Parathyroid adenoma (tissue), 2 donors: ENCODE measurements around the gene DUSP2.

Source experiments
- H2AFZ ChIP-seq: fragments of 300-600 bp; sonication (generic); one replicate; pipeline ENCODE4 v1.7.0; 2017; ENCODE audit warnings: antibody characterized with exemption, mild to moderate bottlenecking
- H3K27ac ChIP-seq: fragments of 300-600 bp; sonication (generic); one replicate; pipeline ENCODE4 v1.7.0; 2017
- H3K27me3 ChIP-seq: fragments of 300-600 bp; sonication (generic); one replicate; pipeline ENCODE4 v1.7.0; 2017; ENCODE audit warnings: low read length; ENCODE audit not compliant: control insufficient read depth, insufficient read depth
- H3K36me3 ChIP-seq: fragments of 300-600 bp; sonication (generic); one replicate; pipeline ENCODE4 v1.7.0; 2017; ENCODE audit warnings: low read length; ENCODE audit not compliant: control insufficient read depth, insufficient read depth
- H3K4me1 ChIP-seq: fragments of 300-600 bp; sonication (generic); one replicate; pipeline ENCODE4 v1.7.0; 2017; ENCODE audit warnings: control low read depth
- H3K4me2 ChIP-seq: fragments of 300-600 bp; sonication (generic); one replicate; pipeline ENCODE4 v1.7.0; 2017; ENCODE audit warnings: low read length
- H3K4me3 ChIP-seq: fragments of 300-600 bp; sonication (generic); one replicate; pipeline ENCODE4 v1.7.0; 2017; ENCODE audit warnings: low read depth, low read length
- H3K79me2 ChIP-seq: fragments of 300-600 bp; sonication (generic); one replicate; pipeline ENCODE4 v1.7.0; 2017; ENCODE audit warnings: control low read depth
- H3K9ac ChIP-seq: fragments of 300-600 bp; sonication (generic); one replicate; pipeline ENCODE4 v1.7.0; 2017; ENCODE audit warnings: mild to moderate bottlenecking
- H3K9me3 ChIP-seq: fragments of 300-600 bp; sonication (generic); one replicate; pipeline ENCODE4 v1.7.0; 2017; ENCODE audit warnings: low read length; ENCODE audit not compliant: control insufficient read depth
- TF ChIP-seq, protein P1 (sequence below): fragments of 300-600 bp; sonication (generic); IDR thresholded peaks from one replicate; pipeline ENCODE4 v1.7.0; 2017; ENCODE audit warnings: antibody characterized with exemption, mild to moderate bottlenecking
- donor health status: primary hyperparathyroidism.

Gene DUSP2

DNA sequence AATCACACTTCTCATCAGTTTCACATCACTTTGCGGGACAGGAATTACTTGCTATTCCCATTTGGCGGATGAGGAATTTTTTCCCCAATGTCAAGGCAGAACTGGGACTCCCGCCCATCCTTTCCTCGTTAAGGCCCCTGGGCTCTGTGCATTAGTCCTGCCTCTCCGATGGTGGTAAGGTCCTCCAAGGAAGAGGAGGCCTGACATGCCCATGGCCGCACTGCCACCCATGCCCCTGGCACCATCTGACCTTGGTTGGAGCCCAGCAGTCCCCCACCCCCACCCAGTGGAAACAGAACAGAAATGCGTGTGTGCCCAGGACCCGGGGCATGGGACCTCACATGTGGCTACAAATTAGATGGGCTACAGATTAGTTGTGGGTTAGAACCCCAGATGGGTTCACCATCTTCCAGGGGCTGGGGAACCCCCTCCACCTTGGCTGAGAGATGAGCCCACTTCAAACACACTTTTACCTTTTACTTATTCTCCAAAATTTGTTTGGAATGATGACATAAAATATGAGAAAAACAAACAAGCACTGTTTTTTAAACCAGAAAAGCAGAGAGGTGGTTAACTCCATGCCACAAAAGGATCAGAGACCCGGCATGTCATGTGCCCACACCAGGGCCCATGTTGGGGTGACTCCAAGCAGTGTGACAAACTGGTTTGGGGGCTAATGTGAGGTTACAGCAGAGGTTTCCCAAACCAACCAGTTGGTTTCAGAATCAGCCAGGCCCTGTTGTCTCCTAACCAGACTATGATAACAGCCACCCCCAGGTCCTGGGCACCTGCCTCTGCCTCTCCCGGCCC, 11.0 kb upstream of the DUSP2 start:
- TF ChIP-seq, protein P1, sequence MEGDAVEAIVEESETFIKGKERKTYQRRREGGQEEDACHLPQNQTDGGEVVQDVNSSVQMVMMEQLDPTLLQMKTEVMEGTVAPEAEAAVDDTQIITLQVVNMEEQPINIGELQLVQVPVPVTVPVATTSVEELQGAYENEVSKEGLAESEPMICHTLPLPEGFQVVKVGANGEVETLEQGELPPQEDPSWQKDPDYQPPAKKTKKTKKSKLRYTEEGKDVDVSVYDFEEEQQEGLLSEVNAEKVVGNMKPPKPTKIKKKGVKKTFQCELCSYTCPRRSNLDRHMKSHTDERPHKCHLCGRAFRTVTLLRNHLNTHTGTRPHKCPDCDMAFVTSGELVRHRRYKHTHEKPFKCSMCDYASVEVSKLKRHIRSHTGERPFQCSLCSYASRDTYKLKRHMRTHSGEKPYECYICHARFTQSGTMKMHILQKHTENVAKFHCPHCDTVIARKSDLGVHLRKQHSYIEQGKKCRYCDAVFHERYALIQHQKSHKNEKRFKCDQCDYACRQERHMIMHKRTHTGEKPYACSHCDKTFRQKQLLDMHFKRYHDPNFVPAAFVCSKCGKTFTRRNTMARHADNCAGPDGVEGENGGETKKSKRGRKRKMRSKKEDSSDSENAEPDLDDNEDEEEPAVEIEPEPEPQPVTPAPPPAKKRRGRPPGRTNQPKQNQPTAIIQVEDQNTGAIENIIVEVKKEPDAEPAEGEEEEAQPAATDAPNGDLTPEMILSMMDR = no peak
- Histone ChIP-seq H3K79me2 (no peaks in the 10 kb centered on the region), H3K4me2 (no peak overlapping the region), H3K4me1 (no peaks in the 10 kb centered on the region), H3K4me3 (no peak overlapping the region), H3K36me3 (no peaks in the 10 kb centered on the region), H3K9ac (no peak overlapping the region), H3K27ac (no peak overlapping the region), H3K27me3 (no peaks in the 10 kb centered on the region), H2AFZ (no peak overlapping the region), H3K9me3 (no peaks in the 10 kb centered on the region)

DNA sequence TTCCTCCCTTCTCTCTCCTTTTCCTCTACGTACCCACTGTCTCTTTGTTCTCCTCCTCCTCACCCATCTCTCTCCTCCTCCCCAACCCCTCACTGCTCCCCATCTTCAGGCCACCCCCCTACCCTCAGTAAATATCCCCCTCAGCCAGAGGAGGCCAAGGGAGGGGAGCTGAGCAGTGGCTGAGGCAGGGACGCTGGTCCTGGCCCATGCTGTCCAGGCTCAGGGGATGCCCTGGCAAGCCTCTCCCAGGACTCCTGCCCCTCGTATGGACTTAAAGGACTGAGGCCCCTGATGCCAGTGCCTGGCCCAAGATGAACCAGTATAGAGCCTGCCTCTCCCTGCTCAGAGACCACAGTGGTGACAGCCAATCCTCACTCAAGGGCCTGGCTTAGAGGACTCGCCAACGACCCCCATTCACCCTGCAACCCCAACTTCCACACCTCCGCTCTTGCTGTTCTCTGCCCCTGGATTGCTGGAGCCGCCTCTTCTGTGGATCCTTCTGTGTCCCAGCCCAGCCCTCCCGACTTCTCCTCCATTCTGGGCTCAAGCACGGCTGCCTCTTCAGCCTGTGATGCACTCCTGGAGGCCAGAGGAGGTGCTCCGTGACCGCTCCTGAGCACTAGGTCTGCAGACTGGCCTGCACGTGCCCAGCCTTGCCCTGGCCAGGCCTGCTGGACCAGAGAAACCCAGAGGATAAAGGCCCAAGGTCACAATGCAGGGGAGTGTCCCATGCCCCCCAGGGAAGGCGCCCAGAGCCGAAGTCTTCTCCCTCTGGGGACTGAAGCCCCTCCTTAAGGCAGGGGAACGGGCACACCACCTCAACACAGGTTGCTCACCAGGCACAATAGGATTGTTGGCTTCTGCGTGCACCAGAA, 9.5 kb upstream of the DUSP2 start:
- no peak overlapping the region for H3K27ac ChIP-seq
- H3K9me3 ChIP-seq = no peaks in the 10 kb centered on the region
- H3K4me3 ChIP-seq = no peak overlapping the region
- no peak overlapping the region for H3K9ac ChIP-seq
- TF ChIP-seq, protein P1 = no peak
- H3K4me1 ChIP-seq = no peaks in the 10 kb centered on the region
- H3K36me3 ChIP-seq = no peaks in the 10 kb centered on the region
- H2AFZ ChIP-seq = no peak overlapping the region
- no peak overlapping the region for H3K4me2 ChIP-seq
- H3K27me3 ChIP-seq = no peaks in the 10 kb centered on the region
- no peaks in the 10 kb centered on the region for H3K79me2 ChIP-seq

- Histone ChIP-seq H3K4me2 (no peak overlapping the region), H3K9me3 (no peaks in the 10 kb centered on the region), H3K4me3 (no peak overlapping the region), H2AFZ (no peak overlapping the region), H3K27me3 (no peaks in the 10 kb centered on the region), H3K9ac (no peak overlapping the region), H3K79me2 (no peaks in the 10 kb centered on the region), H3K36me3 (no peaks in the 10 kb centered on the region), H3K4me1 (no peaks in the 10 kb centered on the region), H3K27ac (no peak overlapping the region)
- TF ChIP-seq, protein P1 = no peak
These were observed 8.8 kb upstream of the DUSP2 start for GRCh38 chr2:96153991-96154431.

DNA sequence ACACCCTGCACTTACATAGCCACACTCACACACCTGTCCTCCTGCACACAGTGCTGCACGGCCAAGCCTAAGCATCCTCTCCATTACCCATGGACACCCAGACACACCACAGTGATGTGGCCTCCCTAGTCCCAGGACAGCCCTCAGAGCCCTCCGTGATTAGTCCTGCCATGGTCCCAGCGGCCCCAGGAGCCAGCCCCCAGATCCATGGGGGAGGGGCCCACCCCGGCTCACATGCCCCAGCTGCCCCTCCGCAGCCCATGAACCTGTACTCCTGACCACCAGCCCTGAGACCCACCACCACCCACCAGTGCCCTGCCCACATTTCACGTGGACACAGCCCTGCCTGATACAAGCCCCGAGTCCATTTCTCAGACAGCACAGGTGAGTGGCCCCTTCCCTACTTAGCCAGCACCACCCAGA, 8.1 kb upstream of the DUSP2 start:
- H3K79me2 ChIP-seq = no peaks in the 10 kb centered on the region
- H3K4me1 ChIP-seq = no peaks in the 10 kb centered on the region
- no peaks in the 10 kb centered on the region for H3K36me3 ChIP-seq
- H3K9me3 ChIP-seq = no peaks in the 10 kb centered on the region
- no peak overlapping the region for H3K9ac ChIP-seq
- H3K4me2 ChIP-seq = no peak overlapping the region
- TF ChIP-seq, protein P1 = no peak
- H3K4me3 ChIP-seq = no peak overlapping the region
- no peak overlapping the region for H2AFZ ChIP-seq
- no peak overlapping the region for H3K27ac ChIP-seq
- H3K27me3 ChIP-seq = no peaks in the 10 kb centered on the region
